ENCODE results near the gene ZNF514.

ZNF514 gene

DNA sequence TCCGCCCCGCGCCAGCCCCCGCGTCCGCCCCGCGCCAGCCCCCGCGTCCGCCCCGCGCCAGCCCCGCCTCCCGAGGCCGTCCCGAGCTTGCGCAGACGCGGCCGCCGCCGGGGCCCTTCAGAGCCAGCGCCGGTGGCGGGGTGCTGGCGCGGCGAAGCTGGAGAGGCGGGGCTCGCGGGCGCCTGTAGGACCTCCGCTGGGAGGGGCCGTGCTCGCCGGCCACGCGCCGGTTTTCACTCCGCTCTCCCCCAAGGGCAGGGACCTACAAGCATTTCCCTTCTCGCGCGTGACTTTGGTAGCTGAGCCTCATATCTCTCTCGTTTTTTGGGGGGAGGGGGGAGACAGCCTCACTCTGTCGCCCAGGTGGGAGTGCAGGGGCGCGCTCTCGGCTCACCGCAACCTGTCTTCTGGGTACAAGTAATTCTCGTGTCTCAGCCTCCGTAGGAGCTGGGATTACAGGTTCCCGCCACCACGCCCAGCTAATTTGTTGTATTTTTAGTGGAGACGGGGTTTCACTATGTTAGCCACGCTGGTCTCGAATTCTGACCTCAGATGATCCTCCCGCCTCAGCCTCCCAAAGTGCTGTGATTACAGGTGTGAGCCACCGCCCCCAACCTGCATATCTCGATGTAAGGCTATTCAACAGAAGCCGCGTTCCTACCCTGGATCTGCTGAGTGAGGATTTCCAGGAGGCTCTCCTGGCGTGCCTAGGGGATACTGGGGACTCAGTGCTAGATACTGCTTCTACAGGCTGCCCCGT, at the start of gene ZNF514:
Gene ZNF514, minus strand, starts transcription at position 159 of the 760 bp plus-strand sequence. CDS start 6,595 bp downstream, outside the sequence.
- H3K4me3 ChIP-seq (ENCODE audit: low read depth, low read length) = peak within 1 kb of the TSS; percentile 74
- no peak for TF ChIP-seq CTCF (IDR thresholded peaks at IDR 0.05; ENCODE audit: low read depth, low read length, missing control alignments)
- DNase-seq (ENCODE audit: low read depth) = peak; percentile 25

DNA sequence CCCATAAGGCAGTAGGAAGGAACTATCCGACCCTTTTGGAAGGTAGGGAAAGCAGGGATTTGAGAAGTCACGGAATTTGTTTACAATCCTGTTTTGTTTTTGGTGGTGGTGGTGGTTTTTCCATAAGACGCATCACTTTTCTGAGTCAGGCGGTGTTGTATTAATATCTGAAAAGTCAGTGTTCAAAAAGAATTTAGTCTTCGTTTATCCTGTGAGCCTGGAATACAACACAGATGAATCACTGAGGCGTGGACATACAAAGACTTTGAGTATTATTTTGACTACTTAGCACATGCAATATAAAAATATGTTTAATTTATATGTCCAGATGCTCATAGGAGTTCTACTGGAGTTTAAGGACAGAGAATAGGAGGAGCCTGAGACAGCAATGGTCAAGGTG, 48.5 kb upstream of the ZNF514 start:
- DNase-seq (ENCODE audit: low read depth) = no peak
- H3K4me3 ChIP-seq (ENCODE audit: low read depth, low read length) = peak overlapping the region; percentile 72; the same call in 1 of the 2 replicates
- no peak for TF ChIP-seq CTCF (IDR thresholded peaks at IDR 0.05; ENCODE audit: low read depth, low read length, missing control alignments)

DNA sequence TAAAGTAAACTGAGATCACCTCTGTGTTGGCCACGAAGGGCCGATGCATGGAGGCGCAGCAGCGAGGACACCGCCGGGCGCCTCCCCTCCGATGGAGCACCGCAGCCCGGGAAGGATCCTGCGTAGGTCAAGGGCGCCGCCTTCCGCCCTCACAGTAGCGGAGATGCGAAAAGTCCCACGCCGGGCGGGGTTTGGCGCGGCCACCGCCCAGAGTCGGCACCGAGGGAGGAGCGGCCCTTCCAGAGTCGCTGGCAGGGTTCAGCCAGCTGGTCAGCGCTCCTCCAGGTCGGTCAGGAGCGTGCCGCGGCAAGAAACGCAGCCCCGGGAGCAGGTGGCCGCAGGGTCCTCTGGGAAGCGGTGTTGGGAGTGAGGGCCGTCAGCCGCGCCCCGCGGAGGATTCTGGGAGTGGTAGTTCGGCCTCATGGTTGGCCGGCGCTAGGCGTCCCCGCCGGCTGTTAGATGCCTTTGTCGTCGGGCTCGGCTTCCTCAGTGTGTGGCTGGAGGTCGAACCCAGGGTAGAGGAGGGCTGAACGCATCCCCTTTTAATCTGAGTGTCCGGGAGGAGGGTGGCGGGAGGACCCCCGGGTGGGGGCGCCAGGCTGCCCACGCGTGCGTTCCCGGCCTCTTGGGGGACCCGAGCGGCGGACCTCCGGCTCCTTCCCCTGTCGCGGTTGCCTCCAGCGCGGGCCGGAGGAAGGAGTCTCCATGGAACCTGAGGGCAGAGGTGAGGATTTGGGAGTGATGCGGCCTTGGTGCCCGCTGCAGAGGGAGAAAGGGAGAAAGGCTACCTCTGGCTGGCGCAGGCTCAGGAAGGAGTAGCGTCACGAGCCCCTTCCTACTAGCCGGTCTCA, 47.7 kb upstream of the ZNF514 start, which contains the start of gene ZNF892:
Gene ZNF892, plus strand, starts transcription at position 411 of the 851 bp plus-strand sequence. Its CDS starts 295 bp downstream, at position 706.
- peak; percentile 15 for TF ChIP-seq CTCF (IDR thresholded peaks at IDR 0.05; ENCODE audit: low read depth, low read length, missing control alignments)
- H3K4me3 ChIP-seq (ENCODE audit: low read depth, low read length) = peak within 1 kb of the TSS; percentile 72
- peak; percentile 61 for DNase-seq (ENCODE audit: low read depth)

- no peak for TF ChIP-seq CTCF (IDR thresholded peaks at IDR 0.05; ENCODE audit: low read depth, low read length, missing control alignments)
- H3K4me3 ChIP-seq (ENCODE audit: low read depth, low read length) = no peak overlapping the region
- DNase-seq (ENCODE audit: low read depth) = no peak
These were observed 46.4 kb upstream of the ZNF514 start for GRCh38 chr2:95206096-95206495.

- TF ChIP-seq CTCF (IDR thresholded peaks at IDR 0.05; ENCODE audit: low read depth, low read length, missing control alignments) = no peak
- H3K4me3 ChIP-seq (ENCODE audit: low read depth, low read length) = no peak overlapping the region
- no peak for DNase-seq (ENCODE audit: low read depth)
These were observed 44.7 kb upstream of the ZNF514 start for GRCh38 chr2:95204396-95204795.

DNA sequence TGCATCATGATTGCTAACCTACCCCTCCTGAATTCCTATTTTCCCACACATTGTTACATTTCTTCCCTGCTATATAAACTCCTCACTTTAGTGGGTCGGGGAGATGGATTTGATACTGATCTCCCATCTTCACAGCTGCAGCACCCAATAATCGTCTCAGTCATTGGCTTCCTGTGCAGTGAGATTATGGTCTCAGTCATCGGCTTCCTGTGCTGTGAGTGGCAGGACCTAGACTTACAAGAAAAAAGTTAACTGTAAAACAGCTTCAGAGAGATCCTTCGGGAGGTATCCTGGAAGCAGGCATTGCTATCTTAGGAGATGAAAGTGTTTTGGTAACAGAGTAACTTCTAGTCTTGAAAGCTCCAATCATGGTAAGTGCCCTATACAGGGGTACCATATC, 44.3 kb upstream of the ZNF514 start:
- no peak for TF ChIP-seq CTCF (IDR thresholded peaks at IDR 0.05; ENCODE audit: low read depth, low read length, missing control alignments)
- DNase-seq (ENCODE audit: low read depth) = no peak
- no peak overlapping the region for H3K4me3 ChIP-seq (ENCODE audit: low read depth, low read length)

Measured in GM12864 (cell line).